Activated CD8-positive, alpha-beta T cell treated with anti-CD3 and anti-CD28 coated beads for 36 hours (primary cell): ENCODE measurements around the gene CDK15. TPM values are rescaled to one million over a fixed set of nuclear protein-coding genes. Genes with fewer than 3 reads are reported as not detected.

Experiments used
- ATAC-seq: fragments of 200-7000 bp; cut with Tn5 transposase; one replicate; pipeline ENCODE4 v1.10.0; 2021; ENCODE audit warnings: mild to moderate bottlenecking, moderate library complexity
- CTCF ChIA-PET: fragments of 350-600 bp; sonication (Branson Sonifier 250); formaldehyde crosslinking; loops from one replicate; lab custom pipeline; 2021; ENCODE audit warnings: antibody characterized with exemption; lab: Charles Lee
- POLR2A ChIA-PET: fragments of 350-600 bp; sonication (Branson Sonifier 250); formaldehyde crosslinking; loops from one replicate; lab custom pipeline; 2021; ENCODE audit warnings: antibody characterized with exemption; lab: Charles Lee
- DNase-seq: peaks from one replicate; pipeline ENCODE4 v3.0.0-alpha.2; 2020
- H3K27ac Mint-ChIP-seq: one replicate; pipeline ENCODE4 v1.8.0; 2021; ENCODE audit warnings: mild to moderate bottlenecking, mixed read lengths
- H3K27me3 Mint-ChIP-seq: one replicate; pipeline ENCODE4 v1.8.0; 2021; ENCODE audit warnings: mixed read lengths
- H3K36me3 Mint-ChIP-seq: one replicate; pipeline ENCODE4 v1.8.0; 2021; ENCODE audit warnings: low read depth, mixed read lengths
- H3K4me1 Mint-ChIP-seq: one replicate; pipeline ENCODE4 v1.8.0; 2021; ENCODE audit warnings: low read depth, mixed read lengths
- H3K4me3 Mint-ChIP-seq: one replicate; pipeline ENCODE4 v1.8.0; 2021; ENCODE audit warnings: mild to moderate bottlenecking, moderate library complexity, mixed read lengths
- H3K9me3 Mint-ChIP-seq: one replicate; pipeline ENCODE4 v1.8.0; 2021; ENCODE audit warnings: mixed read lengths
- CTCF ChIP-seq: fragments of 200-600 bp; IDR thresholded peaks from one replicate; pipeline ENCODE4 v1.8.0; 2022; ENCODE audit warnings: antibody characterized with exemption, mild to moderate bottlenecking
- intact Hi-C: fragments of 100-400 bp; cut with micrococcal nuclease; formaldehyde crosslinking; loops from one replicate; pipeline ENCODE4 v1.10.0; 2022
- total RNA-seq, 2 experiments: library from RNA; stranded (reverse); gene quantifications; one replicate each; pipeline ENCODE4 v1.2.3, GENCODE V29; 2021

CDK15 gene
- total RNA-seq, 2 experiments from 2014 or later = not detected

GRCh38 chr2:201886504-201886903 lies 80.2 kb downstream of the CDK15 start:
- H3K27me3 Mint-ChIP-seq = peaks cover 40% of the 10 kb centered on the region
- no peak for DNase-seq
- ChIA-PET POLR2A (no interaction called here), CTCF (interaction anchor here (0.7 kb wide), 1 partner anchor 26 kb away, joined by 3 read pairs; no protein-coding TSS in a partner anchor)
- intact Hi-C loops = no loop called here
- no peak overlapping the region for H3K4me3 Mint-ChIP-seq
- H3K27ac Mint-ChIP-seq = no peak overlapping the region
- no peak for TF ChIP-seq CTCF
- H3K4me1 Mint-ChIP-seq = peaks cover 7% of the 10 kb centered on the region
- no peaks in the 10 kb centered on the region for H3K36me3 Mint-ChIP-seq
- H3K9me3 Mint-ChIP-seq = no peaks in the 10 kb centered on the region
- ATAC-seq = no peak

- CTCF ChIA-PET = interaction anchor here (1.2 to 1.4 kb wide), 2 partner anchors 28 to 291 kb away, joined by 4 read pairs; no protein-coding TSS in a partner anchor
These were observed 81.6 kb downstream of the CDK15 start for GRCh38 chr2:201887773-201888425.

GRCh38 chr2:201888426-201888800 lies 82.1 kb downstream of the CDK15 start:
- Mint-ChIP-seq H3K4me1 (no peaks in the 10 kb centered on the region), H3K9me3 (no peaks in the 10 kb centered on the region), H3K4me3 (no peak overlapping the region), H3K27me3 (peaks cover 26% of the 10 kb centered on the region), H3K27ac (no peak overlapping the region), H3K36me3 (no peaks in the 10 kb centered on the region)
- intact Hi-C loops = no loop called here
- no peak for TF ChIP-seq CTCF
- no peak for ATAC-seq
- no peak for DNase-seq
- ChIA-PET POLR2A (no interaction called here), CTCF (interaction anchor here (1.2 to 1.4 kb wide), 2 partner anchors 28 to 290 kb away, joined by 4 read pairs; no protein-coding TSS in a partner anchor)

More at GRCh38 chr2:201887773-201888425, 81.6 kb downstream of the CDK15 start:
- no peak for DNase-seq
- Mint-ChIP-seq H3K4me3 (no peak overlapping the region), H3K27ac (no peak overlapping the region), H3K27me3 (peaks cover 29% of the 10 kb centered on the region), H3K36me3 (no peaks in the 10 kb centered on the region), H3K4me1 (no peaks in the 10 kb centered on the region), H3K9me3 (no peaks in the 10 kb centered on the region)
- intact Hi-C loops = no loop called here
- POLR2A ChIA-PET = no interaction called here
- ATAC-seq = no peak
- no peak for TF ChIP-seq CTCF

GRCh38 chr2:201890453-201890852 lies 84.1 kb downstream of the CDK15 start:
- no peak for TF ChIP-seq CTCF
- CTCF ChIA-PET = no interaction called here
- no peak overlapping the region for H3K4me3 Mint-ChIP-seq
- H3K27ac Mint-ChIP-seq = no peak overlapping the region
- intact Hi-C loops = no loop called here
- no peaks in the 10 kb centered on the region for H3K9me3 Mint-ChIP-seq
- no peaks in the 10 kb centered on the region for H3K36me3 Mint-ChIP-seq
- ATAC-seq (no peak), DNase-seq (no peak)
- peaks cover 15% of the 10 kb centered on the region for H3K27me3 Mint-ChIP-seq
- POLR2A ChIA-PET = no interaction called here
- H3K4me1 Mint-ChIP-seq = no peaks in the 10 kb centered on the region

- no peak for ATAC-seq
- DNase-seq = no peak
- Mint-ChIP-seq H3K36me3 (no peaks in the 10 kb centered on the region), H3K27ac (no peak overlapping the region), H3K4me3 (no peak overlapping the region), H3K4me1 (no peaks in the 10 kb centered on the region), H3K9me3 (no peaks in the 10 kb centered on the region), H3K27me3 (peaks cover 13% of the 10 kb centered on the region)
- ChIA-PET CTCF (interaction anchor here (0.6 to 0.9 kb wide), 2 partner anchors 31 to 42 kb away, joined by 3 read pairs; no protein-coding TSS in a partner anchor), POLR2A (no interaction called here)
- TF ChIP-seq CTCF = no peak
- intact Hi-C loops = no loop called here
These were observed 85.3 kb downstream of the CDK15 start for GRCh38 chr2:201891676-201892075.
